Astrocyte of the hippocampus (primary cell): Measurements from ENCODE around the gene MGAT5.

Experiments used
- DNase-seq: peaks from one replicate; pipeline ENCODE4 v3.0.0; 2011; ENCODE audit warnings: low read depth, low spot score

The MGAT5 gene

DNA sequence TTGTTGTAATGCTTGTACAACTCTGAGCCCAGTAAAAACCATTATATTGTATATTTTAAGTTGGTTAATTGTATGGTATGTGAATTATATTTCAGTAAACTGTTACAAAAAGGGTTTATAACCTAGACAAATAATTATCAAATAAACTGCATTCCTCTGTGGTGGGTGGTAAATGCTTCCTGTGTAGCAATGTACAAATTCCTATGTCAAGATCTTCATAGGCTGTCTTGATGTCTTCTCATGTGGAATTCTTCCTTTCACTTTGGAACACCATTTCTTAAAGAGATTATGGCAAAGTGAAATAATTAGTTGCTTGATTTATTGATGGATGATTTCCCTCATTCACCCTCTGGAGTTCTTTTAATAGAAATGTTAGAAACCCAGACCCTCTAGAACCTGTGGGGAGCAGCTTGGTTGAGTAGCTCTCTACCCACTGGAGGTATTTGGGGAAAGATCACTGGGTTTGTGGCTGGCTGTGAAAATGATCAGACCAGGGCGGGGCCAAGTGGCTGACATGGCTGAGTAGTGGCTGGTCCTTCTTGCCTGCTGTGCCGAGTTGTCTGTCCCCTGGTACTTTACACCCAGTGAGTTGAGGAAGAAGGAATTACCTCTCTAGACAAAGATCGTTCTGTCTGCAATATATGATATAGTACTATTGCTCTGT, 22.4 kb upstream of the MGAT5 start:
- DNase-seq, result no peak

DNA sequence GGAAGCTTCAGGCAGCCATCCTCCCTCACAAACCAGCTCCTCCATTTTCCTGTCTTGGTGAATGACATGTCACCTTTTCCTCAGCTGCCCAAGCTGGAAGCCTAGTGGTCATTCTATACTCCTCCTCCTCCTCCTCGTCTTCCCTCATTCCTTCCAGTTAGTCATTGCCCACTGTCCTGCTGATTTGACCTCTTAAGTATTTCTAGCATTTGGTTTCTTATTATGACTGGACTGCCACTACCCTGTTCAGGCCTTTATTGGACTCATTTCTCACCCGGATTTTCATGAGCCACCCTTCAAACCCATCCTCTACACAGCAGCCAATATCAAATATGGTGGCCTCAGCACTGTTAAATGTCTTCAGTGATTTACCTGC, 21.9 kb upstream of the MGAT5 start:
- no peak for DNase-seq

DNA sequence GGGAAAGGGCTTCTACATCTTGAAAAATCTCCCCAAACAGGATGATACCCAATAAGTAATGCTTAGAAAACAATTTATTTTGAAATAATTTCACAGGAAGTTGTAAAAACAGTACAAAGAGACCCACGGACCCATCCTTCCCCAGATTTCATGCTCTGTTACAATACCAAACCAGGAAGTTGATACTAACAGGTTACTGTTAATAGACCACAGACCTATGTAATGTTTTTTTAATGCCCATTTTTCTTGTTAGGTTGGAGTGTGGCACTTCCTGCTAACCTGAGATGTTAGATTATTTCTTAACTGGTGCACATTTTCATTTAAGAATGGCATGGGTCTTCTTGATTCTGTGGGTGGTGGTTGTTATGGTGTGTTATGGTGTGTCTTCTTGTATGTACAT, 21.4 kb upstream of the MGAT5 start:
- no peak for DNase-seq

DNA sequence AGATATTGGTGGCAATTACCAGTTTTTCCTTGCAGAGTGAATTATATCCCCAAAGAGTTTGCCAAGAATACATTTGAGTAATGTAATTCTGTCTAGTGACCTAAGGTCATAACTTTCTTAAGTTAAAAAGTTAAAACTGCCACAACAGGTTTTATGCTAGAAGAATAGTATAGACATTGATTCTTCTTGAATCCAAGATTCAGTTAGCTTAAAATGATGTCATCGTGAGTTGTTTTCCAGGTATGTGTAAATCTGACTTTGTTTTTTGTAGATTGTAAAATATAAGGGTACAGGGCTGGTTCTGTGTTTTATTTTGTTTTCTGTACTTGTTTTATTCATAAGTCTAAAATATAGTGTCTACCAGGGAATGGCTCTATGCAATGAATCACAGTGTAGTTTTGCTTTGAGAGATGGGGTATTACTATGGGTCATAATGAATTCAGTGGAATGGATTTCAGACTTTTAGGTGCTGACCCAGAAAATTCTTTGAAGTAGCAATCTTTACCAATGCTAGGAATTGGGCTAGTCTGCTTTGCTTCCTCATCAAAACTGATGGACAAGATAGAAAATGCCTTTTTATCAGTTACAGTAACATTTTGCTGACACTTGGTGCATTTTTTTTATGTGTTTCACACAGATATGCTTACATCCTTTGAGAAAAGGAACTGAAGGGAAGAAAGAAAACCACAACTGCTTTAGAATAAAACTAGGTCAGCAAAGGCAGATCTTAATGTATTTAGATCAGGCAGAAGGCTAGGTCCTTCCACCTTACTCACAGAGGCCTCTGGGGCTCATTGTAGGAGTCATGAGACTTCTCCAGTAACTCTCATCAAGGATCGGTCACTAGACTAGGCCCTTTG, 20.8 kb upstream of the MGAT5 start:
- DNase-seq, result no peak

DNA sequence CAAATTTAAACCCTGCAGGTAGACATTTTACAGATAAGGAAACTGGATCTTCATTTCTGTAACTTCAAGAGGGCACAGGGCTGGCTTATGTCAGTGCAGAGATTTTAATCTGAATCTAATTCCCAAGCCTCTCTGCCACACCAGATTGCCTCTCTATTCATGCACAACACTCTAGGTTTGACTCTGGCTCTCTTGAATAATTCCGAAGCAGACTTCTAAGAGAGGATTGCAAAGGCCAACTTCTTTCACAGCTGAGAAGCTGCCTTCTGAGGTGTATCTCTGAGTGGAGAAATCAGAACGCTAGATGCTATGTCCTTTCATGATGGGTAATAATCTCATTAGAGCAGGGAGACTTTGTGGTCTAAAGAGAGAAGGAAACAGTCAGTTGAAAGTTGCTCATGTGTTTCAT, 20.1 kb upstream of the MGAT5 start:
- DNase-seq, result no peak

DNA sequence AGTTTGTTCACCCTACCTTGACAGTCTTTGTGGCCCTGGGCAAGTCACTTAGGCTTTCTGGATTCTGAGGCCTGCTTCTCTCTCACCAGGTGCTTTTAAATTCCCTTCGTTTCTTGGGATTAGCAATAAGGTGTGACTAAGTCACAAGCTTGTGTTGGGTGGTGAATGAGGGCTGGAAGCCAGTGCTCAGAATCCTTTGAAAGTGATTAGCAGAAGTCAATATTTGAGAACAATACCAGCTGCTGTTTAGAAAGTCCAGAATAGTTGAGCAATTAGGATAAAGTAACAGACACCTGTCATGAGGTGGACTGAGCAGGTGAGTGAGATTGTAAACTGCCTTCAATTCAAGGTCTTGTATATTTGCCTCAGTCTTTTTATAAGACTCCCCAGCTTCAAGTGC, 19.3 kb upstream of the MGAT5 start:
- no peak for DNase-seq

DNA sequence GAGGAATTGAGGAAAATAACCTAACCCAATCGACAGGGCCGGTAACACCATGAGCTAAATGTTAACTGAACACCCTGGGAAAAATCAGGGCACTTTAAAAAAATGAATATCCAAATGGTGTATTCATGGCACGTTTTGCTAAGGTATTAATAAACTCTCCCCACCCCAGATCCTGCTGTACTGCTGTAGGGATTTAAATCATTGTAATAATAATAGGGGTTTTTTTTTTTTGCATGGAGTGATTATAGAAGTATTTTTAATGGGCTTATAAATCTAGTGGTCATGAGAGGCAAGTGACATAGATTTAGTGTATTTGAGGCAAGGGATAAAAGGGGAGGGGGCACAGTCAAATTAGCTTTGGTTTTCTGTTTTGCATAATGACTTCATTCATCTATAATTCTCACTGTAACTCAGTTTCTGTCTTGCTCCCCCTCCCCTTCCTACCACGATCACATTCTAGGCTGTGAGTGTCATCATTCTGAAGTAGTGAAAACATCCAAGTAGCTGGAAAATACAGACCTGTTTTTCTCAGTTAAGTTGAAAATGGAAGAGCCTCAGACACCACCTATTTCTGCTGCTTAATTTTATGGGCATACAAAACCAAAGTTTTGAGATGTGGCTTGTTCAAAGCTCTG, 18.2 kb upstream of the MGAT5 start:
- peak; percentile 69 for DNase-seq

DNA sequence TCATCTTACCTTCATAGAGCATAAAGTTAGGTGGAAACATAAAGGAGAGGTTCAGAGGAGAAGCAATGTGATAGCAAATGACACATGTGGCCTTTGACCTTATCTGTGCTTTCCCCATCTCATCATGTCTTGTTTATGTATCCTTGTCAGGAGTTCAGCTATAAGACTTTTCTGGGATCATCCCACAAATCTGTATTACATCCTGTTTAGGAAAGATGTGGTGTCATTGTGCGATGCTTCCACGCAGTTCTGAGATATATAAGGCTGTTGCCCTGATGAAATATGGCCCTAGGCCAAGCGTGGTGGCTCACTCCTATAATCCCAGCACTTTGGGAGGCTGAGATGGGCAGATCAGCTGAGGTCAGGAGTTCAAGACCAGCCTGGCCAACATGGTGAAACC, 15.5 kb upstream of the MGAT5 start:
- no peak for DNase-seq

DNA sequence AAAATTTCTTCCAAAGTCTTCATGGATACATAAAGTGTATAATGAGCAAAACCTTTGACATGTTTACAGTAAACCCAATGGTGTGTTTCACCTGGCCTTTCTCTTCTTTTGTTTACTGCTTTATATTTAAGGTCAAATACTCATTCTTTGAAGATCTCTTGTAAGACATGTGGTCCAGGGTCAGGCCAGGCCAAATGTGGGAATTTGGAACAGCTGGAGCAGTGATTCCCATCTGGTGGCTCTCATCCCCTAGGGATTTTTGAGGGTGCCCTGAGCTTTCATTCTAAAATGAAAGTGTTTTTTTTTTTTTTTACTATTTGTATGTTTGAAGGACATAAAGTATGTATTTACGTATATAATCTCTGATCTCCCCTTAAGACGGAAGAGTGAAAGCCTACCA, 13.8 kb upstream of the MGAT5 start:
- no peak for DNase-seq

DNA sequence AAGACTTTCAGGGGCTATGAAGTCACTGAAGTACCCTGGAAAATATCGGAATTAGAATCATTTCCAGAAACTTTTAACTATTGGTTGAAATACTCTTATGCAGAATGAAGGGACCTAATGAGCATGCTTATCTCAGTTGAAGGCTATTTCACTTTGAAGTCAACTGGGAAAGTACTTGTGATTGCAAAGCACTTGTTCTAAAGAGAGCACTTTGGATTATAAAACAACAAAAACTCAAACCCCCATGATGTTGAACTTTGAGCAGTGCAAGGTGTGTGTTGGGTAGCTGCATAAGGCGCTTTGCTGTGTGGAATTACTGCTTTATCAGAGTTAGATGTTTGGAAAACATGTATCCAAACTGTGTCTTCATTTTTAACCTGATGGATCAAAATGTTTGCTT, 12.0 kb upstream of the MGAT5 start:
- no peak for DNase-seq

DNA sequence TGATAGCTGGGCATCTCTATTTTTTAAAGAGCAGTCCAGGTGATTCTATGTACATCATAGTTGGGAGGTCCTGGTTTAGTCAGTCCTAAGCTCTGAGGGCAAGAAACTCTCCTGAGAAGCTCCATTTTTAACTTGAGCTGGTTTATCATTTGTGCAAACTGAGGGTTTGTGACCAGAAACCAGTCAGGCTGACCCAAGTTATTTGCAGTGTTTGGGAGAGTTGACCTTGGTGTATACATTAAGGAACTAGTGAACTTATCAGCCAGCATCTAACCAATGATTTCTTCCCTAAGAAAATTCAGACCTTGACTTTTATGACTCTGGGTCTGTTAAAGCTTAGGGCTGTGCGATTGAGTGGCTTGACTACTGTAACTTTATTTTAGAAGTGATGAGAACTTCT, 10.6 kb upstream of the MGAT5 start:
- no peak for DNase-seq

DNA sequence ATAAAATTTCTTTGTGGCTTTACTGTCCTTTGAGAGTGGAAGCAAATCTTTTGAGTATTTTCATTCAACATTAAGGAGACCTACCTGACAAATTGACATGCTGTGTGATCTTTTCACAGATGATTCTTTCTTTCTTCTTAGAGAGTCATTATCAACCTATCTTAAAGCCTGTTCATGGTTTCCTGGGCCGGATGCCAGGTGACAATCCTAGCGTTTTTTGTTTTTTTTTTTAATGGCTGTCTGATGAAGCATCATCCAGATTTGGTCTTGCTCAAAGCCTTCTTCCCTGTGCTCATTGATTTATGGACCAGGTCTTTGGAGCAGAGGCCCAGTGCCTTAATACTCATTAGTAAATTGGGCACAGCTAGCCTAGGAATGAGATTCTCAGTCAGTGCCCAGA, 9.8 kb upstream of the MGAT5 start:
- DNase-seq, result no peak

DNA sequence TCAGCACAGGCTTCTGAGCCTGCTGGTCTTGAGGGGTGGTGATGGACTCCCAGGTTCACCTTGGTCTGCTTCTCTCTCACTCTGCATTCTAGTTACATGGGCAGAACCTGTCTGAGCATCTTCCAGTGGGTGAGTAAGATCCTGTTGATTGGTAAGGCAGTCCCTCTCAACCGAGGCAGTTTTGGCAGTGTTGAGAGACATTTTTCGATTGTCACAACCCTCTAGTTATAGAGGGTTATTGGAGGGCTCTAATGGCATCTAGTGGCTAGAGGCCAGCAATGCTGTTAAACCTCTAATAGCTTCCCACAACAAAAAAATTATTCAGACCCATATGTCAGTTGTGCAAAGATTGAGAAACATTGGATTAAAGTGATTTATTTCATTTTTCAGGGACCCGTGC, 9.3 kb upstream of the MGAT5 start:
- no peak for DNase-seq

DNA sequence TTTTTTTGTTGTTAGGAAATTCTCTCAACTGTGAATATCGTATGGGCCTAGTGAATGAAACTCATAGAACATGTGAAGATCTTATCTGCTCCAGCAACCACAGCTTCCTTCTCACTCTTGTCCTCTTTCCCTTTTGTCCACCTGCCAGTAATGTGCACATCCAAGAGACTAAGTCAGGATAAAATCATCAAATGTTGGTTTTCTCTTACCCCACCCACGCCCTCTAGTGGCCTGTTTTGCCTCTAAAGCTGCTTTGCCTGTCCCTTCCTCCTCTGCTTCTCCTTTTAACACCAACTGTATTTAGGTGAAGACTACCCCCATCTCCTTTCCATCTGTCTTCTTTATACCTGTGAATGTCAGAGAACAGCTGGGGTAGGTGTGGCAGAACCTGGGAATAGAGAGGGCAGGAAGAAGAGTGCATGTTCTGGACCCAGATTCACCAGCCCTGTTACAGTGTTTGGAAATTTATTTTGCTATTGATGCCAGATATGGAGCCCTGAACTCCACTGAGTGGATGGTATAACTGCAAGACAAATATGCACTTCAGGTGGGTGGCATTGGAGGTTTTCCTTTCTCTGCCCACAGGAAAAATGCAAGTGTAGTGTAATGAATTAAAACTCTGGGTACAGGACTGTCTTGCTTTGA, 8.4 kb upstream of the MGAT5 start:
- DNase-seq, result peak; percentile 77

DNA sequence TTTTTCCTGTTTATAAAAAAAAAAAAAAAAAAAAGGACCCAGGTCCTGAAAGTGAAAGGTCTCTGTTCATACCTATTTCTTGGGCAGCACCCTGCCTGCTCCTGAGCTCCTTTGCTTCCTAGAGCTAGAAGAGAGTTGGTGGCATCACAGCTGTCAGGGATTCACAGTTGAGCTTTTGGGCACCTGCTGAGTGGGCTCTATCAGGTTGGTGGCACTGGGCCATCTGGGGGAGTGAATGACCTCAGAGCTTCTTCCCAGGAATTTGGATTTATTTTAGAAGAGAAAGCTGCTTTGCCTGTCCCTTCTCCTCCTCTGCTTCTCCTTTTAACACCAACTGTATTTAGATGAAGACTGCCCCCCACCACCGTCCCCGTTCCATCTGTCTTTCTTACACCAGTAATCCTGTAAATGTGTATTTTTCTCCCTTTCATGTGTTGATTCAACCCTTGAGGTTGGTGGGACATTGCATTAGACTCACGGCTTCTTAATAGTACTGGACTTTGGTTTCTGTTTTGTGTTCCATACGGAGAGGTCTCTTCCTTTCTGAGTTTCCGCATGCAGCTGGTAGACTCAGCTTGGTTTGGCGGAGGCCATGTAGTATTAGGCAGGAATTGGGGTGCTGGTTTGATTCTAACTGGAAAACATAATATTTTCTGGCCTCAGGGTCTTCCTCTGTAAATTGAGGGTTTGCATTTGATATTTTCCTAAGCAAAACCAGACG, 7.6 kb upstream of the MGAT5 start:
- DNase-seq, result no peak

DNA sequence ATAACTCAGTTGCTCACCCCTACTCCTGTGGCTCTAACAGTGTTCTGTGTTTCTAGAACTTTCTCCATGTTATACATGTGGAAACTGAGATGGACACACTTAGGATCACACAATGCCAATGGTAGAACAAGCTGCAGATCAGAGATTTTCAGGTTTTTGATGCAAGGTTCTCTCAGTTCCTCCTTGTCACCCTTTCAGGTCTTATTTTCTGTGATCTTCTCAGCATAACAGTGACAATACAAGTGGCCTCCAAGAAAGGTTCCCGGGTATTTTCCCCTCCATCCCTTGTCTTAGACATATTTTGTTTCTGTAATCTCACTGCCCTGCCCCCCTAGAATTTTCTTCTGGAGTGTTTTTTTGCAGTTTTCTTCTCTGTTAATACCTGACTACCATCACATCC, 6.2 kb upstream of the MGAT5 start:
- DNase-seq, result no peak

DNA sequence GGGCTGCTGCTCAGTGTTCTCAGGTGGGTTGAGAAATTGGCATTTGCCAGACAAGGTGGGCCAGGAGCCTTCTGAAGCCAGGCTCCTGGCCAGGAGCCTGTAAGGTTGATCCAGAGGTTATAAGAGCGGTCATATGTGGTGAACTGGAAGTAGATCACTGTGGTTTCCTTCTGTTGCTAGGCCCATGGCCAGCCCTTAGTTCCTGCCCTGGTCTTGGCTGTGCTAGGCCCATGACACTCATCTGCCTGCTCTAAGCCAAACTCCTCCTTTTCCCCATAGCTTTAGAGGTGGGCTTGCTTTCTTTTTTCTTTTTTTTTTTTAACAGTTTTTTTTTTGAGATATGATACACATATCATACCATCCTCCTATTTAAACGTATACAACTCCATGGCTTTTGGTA, 5.0 kb upstream of the MGAT5 start:
- DNase-seq, result no peak

DNA sequence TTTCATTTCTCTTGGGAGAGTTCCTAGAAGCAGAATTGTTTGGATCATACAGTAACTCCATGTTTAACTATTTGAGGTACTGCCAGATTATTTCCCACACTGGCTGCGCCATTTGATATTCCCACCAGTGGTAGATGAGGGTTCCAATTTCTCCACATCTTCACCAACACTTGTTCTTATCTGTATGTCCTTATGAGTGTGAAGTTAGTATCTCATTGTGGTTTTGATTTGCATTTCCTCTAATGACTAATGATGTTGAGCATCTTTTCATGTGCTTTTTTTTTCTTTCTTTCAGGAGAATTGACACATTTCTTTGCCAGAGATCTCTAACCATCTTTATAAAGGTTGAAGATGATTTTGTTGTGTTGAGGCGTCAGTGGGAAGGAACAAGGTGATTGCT, 4.1 kb upstream of the MGAT5 start:
- no peak for DNase-seq

DNA sequence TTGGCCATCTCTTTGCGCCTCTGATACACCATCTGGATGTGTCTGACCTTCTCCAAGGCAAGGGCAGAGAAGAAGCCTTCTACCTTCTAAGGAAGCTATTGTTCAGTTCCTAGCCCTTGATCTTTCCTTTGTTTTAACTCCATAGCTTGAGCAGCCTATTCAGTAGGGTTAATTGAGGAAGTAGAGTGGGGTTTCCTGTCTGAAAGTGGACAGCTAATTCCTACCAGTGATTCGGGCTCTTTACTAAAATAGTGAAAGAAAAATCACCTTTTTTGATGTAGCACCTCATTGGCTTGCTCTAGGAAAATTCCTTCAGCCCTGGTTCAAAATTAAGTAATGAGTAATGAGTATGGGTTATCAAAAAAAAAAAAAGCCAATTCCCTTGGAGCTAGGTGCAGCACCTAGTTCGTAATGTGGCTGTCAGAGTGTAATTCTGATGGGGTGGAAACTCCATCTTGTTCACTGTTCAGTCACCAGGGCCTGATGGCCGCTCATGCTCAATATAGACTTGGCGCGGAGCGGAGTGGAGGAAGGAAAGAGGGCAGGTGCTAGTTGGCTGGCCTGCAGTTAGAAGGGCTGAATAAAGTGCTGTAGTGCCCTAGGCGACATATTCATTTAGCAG, 2.9 kb upstream of the MGAT5 start:
- no peak for DNase-seq

DNA sequence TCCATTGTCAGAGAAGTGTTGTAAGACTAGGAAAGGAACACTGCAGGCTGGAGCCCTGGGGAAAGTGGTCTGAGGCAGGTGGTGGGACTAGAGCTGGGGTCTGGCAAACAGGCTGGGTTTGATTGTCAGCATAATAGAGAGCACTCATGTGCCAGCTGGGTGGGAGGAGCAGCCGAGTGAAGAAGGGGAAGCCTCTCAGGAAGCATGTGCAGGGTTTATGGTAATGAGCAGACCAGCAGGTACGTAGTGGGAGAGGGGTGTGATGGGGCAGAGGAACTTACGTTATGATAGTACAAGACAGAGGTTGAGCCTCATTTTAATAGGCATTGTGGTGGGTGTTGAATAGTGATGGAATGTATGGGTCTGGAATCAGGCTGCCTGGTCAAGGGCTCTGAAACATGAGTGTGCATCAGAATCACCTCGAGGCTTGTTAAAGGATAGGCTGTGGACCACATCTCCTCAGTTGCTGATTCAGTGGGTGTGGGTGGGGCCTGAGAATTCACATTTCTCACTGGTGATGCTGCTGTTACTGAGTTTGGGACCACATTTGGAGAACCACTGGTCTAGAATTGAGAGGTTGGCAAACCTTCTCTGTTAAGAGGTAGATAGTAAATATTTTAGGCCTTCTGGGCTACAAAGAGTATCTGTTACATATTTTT, 1.7 kb upstream of the MGAT5 start:
- no peak for DNase-seq
